ENCODE measurements around the gene UAP1. TPM values are rescaled to one million over a fixed set of nuclear protein-coding genes. Genes with fewer than 3 reads are reported as not detected.

The UAP1 gene
- total RNA-seq, 4 donors from 2014 or later = 95.0 to 131 (median 117) TPM

GRCh38 chr1:162587347-162587746 is 25.8 kb downstream of the UAP1 start:
- in situ Hi-C loops (cut with MboI; ENCODE audit: low pct_ligation_motif_present in 1 of 4, low pct_unique_long_range_greater_than_20kb in 1 of 4, low sequenced_read_pairs in 3 of 4) = no loop called here
- H3K36me3 ChIP-seq = peaks cover 0 to 48% (median 23%) of the 10 kb centered on the region in 4 donors
- TF ChIP-seq POLR2AphosphoS5 (IDR thresholded peaks at IDR 0.05) (no peak), CTCF (IDR thresholded peaks at IDR 0.05) (no peak), POLR2A (IDR thresholded peaks at IDR 0.05) (no peak), EP300 (IDR thresholded peaks at IDR 0.05; ENCODE audit: low read depth) (no peak)

DNA sequence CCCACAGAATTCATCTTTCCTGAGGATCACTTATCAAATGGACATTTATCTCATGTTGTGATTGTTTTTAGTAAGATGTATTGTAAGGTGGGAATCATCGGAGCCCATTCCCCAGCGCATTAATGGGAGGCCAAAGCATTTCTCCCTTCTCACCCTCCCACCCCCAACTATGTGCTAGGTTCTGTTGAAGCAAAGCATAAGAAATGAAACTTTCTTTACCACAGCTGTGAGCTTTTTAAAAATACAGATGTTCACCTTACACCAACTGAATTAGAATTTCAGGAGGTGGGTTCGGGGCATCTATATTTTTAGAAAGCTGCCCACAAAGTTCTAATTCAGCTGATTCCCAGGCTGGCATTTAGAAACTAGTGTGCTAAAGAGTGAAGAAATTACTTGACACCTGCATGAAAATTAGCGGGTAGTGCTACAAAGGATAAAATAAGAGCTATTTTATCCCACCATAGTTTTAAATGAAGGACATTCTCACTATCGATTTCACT is 26.3 kb downstream of the UAP1 start:
- in situ Hi-C loops (cut with MboI; ENCODE audit: low pct_ligation_motif_present in 1 of 4, low pct_unique_long_range_greater_than_20kb in 1 of 4, low sequenced_read_pairs in 3 of 4) (no loop called here), intact Hi-C loops (cut with DNase I; ENCODE audit: low total_unique reads) (no loop called here)
- H3K9me3 ChIP-seq = no peaks in the 10 kb centered on the region
- H3K36me3 ChIP-seq = peaks cover 0 to 49% (median 23%) of the 10 kb centered on the region in 4 donors
- no peak overlapping the region for H3K4me3 ChIP-seq
- H3K27ac ChIP-seq = no peak overlapping the region
- peaks cover 0 to 6% (median 0%) of the 10 kb centered on the region in 4 donors for H3K4me1 ChIP-seq
- WGBS, 2 donors (ENCODE audit: low coverage in 1 of 2) = 81 to 100% methylated on average over 5 of the region's 5 CpGs
- no peak for DNase-seq
- no peaks in the 10 kb centered on the region for H3K27me3 ChIP-seq
- TF ChIP-seq POLR2A (IDR thresholded peaks at IDR 0.05) (no peak), CTCF (IDR thresholded peaks at IDR 0.05) (no peak), EP300 (IDR thresholded peaks at IDR 0.05; ENCODE audit: low read depth) (no peak), POLR2AphosphoS5 (IDR thresholded peaks at IDR 0.05) (no peak)

More at GRCh38 chr1:162587347-162587746, 25.8 kb downstream of the UAP1 start:
- peaks cover 0 to 8% (median 2%) of the 10 kb centered on the region in 4 donors for H3K4me1 ChIP-seq
- WGBS, 2 donors (ENCODE audit: low coverage in 1 of 2) = 52 to 53% methylated on average over 6 of the region's 6 CpGs
- DNase-seq = no peak
- H3K9me3 ChIP-seq = no peaks in the 10 kb centered on the region
- no peaks in the 10 kb centered on the region for H3K27me3 ChIP-seq
- H3K27ac ChIP-seq = no peak overlapping the region
- intact Hi-C loops (cut with DNase I; ENCODE audit: low total_unique reads) = no loop called here
- H3K4me3 ChIP-seq = no peak overlapping the region

GRCh38 chr1:162590101-162590500 is 28.6 kb downstream of the UAP1 start:
- Histone ChIP-seq H3K27ac (no peak overlapping the region), H3K36me3 (peaks cover 0 to 57% (median 23%) of the 10 kb centered on the region in 4 donors), H3K4me3 (no peak overlapping the region), H3K4me1 (no peaks in the 10 kb centered on the region), H3K9me3 (no peaks in the 10 kb centered on the region), H3K27me3 (no peaks in the 10 kb centered on the region)
- in situ Hi-C loops (cut with MboI; ENCODE audit: low pct_ligation_motif_present in 1 of 4, low pct_unique_long_range_greater_than_20kb in 1 of 4, low sequenced_read_pairs in 3 of 4) = no loop called here
- 90 to 94% methylated on average over 3 of the region's 3 CpGs for WGBS, 2 donors (ENCODE audit: low coverage in 1 of 2)
- TF ChIP-seq CTCF (IDR thresholded peaks at IDR 0.05) (no peak), EP300 (IDR thresholded peaks at IDR 0.05; ENCODE audit: low read depth) (no peak), POLR2AphosphoS5 (IDR thresholded peaks at IDR 0.05) (no peak), POLR2A (IDR thresholded peaks at IDR 0.05) (no peak)
- intact Hi-C loops (cut with DNase I; ENCODE audit: low total_unique reads) = no loop called here
- DNase-seq = no peak

GRCh38 chr1:162590686-162591085 is 29.2 kb downstream of the UAP1 start:
- in situ Hi-C loops (cut with MboI; ENCODE audit: low pct_ligation_motif_present in 1 of 4, low pct_unique_long_range_greater_than_20kb in 1 of 4, low sequenced_read_pairs in 3 of 4) (no loop called here), intact Hi-C loops (cut with DNase I; ENCODE audit: low total_unique reads) (no loop called here)
- WGBS, 2 donors (ENCODE audit: low coverage in 1 of 2) = 92 to 100% methylated on average over 1 to 2 of the region's 2 CpGs
- Histone ChIP-seq H3K36me3 (peaks cover 0 to 53% (median 23%) of the 10 kb centered on the region in 4 donors), H3K4me1 (no peaks in the 10 kb centered on the region), H3K27me3 (no peaks in the 10 kb centered on the region), H3K9me3 (no peaks in the 10 kb centered on the region), H3K4me3 (no peak overlapping the region), H3K27ac (no peak overlapping the region)
- TF ChIP-seq POLR2A (IDR thresholded peaks at IDR 0.05) (no peak), CTCF (IDR thresholded peaks at IDR 0.05) (no peak), EP300 (IDR thresholded peaks at IDR 0.05; ENCODE audit: low read depth) (no peak), POLR2AphosphoS5 (IDR thresholded peaks at IDR 0.05) (no peak)
- no peak for DNase-seq

All from transverse colon (tissue), 4 donors.